T47D (cell line): Measurements from ENCODE around the gene RGS7.

Source experiments
- DNase-seq, 2 experiments: peaks; one replicate each; pipeline versions ENCODE4 v3.0.0 to v3.0.0-alpha.2; 2011 to 2012; ENCODE audit warnings: low read depth in 1 of 2, low spot score in 1 of 2
- JUND ChIP-seq: IDR thresholded peaks from 2 replicates; pipeline ENCODE4 v1.6.1; 2012; ENCODE audit warnings: low read depth
- in situ Hi-C: cut with HindIII; loops from 2 replicates; pipeline ENCODE4 v1.10.0; 2016; ENCODE audit warnings: low sequenced_read_pairs, low pct_unique_long_range_greater_than_20kb

The RGS7 gene

DNA sequence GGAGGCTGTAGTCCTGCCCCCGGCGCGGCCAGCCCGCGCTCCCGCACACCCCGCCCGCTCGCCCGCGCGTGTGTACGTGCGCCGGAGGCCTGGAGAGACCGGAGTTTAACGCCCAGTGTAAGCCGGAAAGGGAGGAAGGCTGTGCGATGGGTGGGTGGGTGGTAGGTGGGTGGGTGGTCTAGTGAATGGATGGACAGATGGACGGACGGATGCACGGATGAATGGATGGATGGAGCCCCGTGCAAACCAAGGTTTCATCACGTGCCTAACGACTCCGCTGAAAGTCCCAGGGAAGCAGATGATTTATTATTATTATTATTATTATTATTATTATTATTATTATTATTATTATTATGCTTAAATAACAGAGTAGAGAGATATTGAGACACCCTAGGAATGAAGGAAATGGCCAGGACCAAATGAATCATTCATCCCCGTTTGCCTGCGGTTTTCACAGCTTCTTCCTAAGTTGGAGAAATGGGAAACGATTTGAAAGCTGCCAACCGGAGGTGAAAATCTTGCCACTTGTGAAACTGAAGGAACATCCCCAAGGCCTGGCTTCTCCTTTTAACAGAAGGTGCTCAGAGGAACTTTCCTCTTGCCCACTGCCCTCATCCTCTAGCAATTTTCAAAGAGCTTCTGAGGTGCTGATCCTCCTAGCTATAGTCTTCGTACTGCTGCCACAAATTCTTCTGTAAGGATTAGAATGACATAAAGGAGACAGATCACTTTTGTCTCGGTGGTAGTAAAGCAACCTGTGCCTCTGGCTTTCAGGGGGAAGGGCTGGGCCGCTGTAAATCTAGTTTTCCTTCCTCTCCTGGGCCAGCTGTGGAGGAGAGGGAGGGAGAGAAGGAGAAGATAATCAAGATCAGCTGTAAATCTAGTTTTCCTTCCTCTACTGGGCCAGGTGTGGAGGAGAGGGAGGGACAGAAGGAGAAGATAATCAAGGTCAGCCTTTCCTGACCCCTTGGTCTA, 648 bp upstream of the RGS7 start:
- no peak for DNase-seq
- in situ Hi-C loops, result no loop called here
- TF ChIP-seq JUND, result no peak

DNA sequence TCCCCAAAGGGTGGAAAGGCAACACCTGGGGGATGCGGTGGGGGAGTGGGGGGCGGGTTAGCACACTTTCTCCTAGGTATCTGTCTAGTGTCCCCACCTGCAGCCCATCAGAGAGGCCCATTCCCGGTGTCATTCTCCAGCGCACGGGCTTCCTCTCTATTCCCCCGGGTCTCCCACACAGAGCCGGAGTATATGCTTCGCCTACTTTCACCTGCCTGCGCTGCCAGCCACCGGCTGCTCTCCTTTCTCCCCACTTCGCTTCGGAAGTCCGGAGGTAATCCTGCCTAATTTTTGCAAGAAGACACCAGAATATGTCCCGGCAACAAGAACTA, 852 bp downstream of the RGS7 start:
- TF ChIP-seq JUND, result no peak
- in situ Hi-C loops, result no loop called here
- no peak for DNase-seq

DNA sequence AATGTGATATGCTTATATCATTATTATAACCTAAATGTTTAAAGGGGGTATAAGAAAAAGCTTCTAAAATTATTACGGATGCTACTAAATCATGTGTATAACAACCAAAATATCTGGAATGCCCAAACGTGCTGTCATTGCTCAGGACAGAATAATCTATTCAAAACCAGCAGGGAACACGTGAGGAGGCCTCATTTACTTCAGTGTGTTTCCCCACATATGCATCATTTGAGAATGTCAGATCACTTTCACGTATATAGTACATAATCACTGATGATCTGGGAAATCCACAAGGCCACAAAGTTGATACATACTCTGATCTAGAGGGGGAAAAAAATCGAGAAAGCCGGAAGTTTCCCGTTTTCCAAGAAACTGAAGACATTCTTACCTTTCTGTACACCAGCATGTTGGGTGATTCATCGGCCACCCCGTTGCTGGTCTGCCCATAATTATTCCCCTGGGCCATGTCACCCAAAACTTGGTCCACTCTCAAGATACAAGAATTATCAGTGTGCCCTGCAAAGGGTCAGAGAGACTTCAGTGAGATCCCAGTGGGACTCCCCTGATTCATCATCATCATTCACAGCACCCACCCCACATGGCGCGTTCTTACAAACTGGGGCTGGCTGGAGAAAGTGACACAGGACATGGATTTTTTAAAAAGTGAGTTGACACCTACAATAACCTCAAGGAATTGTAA, 1.5 kb downstream of the RGS7 start:
- DNase-seq, result no peak
- in situ Hi-C loops, result no loop called here
- no peak for TF ChIP-seq JUND

DNA sequence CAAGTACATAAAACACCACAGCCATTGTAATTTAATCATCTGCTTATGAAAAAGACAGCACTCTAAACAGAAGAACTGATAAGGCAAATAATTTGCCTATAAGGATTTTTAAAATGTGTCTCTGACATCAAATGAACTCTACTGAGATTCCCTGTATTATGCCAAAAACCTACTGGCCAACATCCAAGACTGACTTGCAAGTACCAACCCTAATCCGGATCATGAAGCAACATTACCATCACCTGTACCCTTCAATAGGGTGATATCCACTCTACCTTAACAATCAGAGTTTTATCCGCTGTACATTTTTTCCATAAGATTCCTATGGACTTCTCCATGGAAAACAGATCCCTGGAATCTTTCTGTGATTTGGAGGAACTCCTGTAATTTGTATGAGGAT, 4.6 kb downstream of the RGS7 start:
- TF ChIP-seq JUND, result no peak
- in situ Hi-C loops, result no loop called here
- DNase-seq, result no peak

DNA sequence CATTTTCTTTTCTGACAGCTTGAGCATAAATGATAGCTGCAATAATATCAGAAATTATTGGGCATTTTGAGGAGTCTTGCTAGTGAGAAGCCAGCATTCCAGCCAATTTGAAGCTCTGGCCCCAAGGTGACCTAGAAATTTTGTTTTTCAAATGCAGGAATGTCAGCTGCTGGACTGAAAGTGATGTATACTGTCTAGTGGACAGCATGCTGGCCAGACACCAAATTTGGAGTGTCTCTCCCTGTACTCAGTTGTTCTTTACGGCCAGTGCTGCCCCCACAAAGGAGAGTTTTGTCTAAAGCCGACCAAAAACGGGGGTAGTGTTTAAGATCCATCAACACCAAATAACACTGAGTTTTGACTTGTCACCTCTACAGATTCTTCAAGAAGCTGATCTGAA, 5.2 kb downstream of the RGS7 start:
- DNase-seq, result no peak
- in situ Hi-C loops, result no loop called here

DNA sequence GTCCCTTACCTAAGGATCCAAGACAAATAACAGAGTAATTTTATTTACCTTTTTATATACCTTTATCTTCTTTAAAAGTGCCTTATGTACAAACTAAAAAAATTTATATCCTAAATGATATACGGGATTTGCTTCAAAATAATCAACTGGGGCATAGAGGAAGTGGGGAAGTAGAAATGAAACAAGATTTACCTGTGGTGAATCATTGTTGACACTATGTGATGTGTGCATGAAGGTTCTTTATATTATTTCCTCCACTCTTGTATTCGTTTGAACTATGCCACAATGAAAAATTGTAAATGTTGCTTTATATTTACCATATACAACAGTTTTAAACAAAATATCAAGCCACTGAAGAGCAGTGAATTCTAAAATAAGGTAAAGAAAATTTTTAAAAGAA, 13.0 kb downstream of the RGS7 start:
- DNase-seq, result peak in 1 of 2 experiments; percentile 30
- in situ Hi-C loops, result no loop called here
- no peak for TF ChIP-seq JUND

More for the DNA sequence above, 5.2 kb downstream of the RGS7 start:
- no peak for TF ChIP-seq JUND

DNA sequence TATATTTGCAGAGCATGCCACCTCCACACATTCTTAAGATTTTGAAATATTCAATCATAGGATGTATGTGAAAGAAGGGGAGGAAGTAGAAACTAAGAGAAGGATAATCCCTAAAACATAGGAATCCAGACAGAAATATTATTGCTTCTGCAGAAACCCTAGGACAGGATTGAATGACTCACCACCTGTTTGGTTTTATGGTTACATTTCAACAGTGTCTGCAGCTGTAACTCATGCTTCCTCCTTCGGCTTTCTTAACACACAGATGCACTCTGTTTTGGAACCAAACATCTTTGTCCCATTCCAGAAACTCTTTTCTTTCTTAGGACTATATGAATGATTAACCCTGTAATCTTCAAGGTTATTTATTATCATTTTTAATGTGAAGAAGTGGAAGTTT, 20.7 kb downstream of the RGS7 start:
- in situ Hi-C loops, result no loop called here
- no peak for TF ChIP-seq JUND
- no peak for DNase-seq

GRCh38 chr1:241332987-241333386, 24.0 kb downstream of the RGS7 start:
- in situ Hi-C loops, result no loop called here
- TF ChIP-seq JUND, result no peak
- no peak for DNase-seq

- in situ Hi-C loops, result no loop called here
- TF ChIP-seq JUND, result no peak
- no peak for DNase-seq
These were observed 25.0 kb downstream of the RGS7 start for GRCh38 chr1:241332037-241332409.

GRCh38 chr1:241331328-241332036, 25.5 kb downstream of the RGS7 start:
- no peak for DNase-seq
- in situ Hi-C loops, result no loop called here
- TF ChIP-seq JUND, result no peak

GRCh38 chr1:241330619-241331327, 26.2 kb downstream of the RGS7 start:
- TF ChIP-seq JUND, result no peak
- DNase-seq, result no peak
- in situ Hi-C loops, result no loop called here

DNA sequence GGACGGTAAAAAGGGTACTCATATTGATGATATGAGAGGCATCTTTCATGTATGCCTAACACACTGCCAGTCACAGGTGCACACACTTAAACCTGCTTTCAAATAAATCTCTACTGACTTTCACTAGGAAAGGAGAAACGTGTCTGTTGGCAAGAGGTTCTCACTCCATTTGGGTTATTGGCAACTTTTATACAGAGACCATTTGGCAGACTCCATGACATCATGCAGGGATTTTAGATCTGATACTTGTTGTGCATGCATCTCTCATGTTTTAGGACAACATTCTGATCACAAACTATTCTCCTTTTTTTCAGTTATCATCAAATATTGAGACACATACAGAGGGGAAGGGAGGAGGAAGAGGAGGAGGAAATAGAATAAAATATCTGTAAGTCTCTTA, 31.5 kb downstream of the RGS7 start:
- DNase-seq, result no peak
- TF ChIP-seq JUND, result no peak
- in situ Hi-C loops, result no loop called here
